B cell (primary cell): Measurements from ENCODE around the gene FOXE3.

Experiments
- EZH2 ChIP-seq: IDR thresholded peaks from 2 replicates; pipeline ENCODE4 v1.6.1; 2012; ENCODE audit warnings: borderline replicate concordance, low read depth, mild to moderate bottlenecking, moderate library complexity, low read length; ENCODE audit not compliant: insufficient read depth, poor library complexity, severe bottlenecking
- TF ChIP-seq, protein P1 (sequence below): fragments of 200-600 bp; IDR thresholded peaks from one replicate; pipeline ENCODE4 v1.8.0; 2022; ENCODE audit warnings: antibody characterized with exemption, mild to moderate bottlenecking

DNA sequence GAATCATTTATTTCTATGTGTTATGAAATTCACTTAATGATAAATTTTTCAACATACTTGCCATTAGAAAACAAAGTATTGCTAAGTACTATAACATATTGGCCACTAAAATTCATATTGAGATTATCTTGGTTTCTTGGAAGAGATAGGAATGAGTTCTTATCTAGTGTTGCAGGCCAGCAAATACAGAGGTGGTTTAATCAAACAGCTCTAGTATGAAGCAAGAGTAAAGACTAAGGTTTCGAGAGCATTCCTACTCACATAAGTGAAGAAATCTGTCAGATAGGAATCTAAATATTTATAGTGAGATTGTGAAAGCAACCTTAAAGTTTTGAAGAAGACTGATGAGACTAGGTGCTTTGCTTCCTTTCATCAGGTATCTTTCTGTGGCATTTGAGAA is 37.9 kb upstream of the FOXE3 start:
- TF ChIP-seq, protein P1, sequence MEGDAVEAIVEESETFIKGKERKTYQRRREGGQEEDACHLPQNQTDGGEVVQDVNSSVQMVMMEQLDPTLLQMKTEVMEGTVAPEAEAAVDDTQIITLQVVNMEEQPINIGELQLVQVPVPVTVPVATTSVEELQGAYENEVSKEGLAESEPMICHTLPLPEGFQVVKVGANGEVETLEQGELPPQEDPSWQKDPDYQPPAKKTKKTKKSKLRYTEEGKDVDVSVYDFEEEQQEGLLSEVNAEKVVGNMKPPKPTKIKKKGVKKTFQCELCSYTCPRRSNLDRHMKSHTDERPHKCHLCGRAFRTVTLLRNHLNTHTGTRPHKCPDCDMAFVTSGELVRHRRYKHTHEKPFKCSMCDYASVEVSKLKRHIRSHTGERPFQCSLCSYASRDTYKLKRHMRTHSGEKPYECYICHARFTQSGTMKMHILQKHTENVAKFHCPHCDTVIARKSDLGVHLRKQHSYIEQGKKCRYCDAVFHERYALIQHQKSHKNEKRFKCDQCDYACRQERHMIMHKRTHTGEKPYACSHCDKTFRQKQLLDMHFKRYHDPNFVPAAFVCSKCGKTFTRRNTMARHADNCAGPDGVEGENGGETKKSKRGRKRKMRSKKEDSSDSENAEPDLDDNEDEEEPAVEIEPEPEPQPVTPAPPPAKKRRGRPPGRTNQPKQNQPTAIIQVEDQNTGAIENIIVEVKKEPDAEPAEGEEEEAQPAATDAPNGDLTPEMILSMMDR, result no peak
- TF ChIP-seq EZH2, result no peak
